ENCODE measurements around the gene CD44.

CD44 gene

GRCh38 chr11:35207471-35208403 is 68.8 kb downstream of the CD44 start:
- TF ChIP-seq CTCF (IDR thresholded peaks at IDR 0.05; ENCODE audit: low read depth, low read length, missing control alignments): no peak
- H3K4me3 ChIP-seq (ENCODE audit: low read depth, low read length): no peak overlapping the region
- no peak for DNase-seq (ENCODE audit: low read depth)

DNA sequence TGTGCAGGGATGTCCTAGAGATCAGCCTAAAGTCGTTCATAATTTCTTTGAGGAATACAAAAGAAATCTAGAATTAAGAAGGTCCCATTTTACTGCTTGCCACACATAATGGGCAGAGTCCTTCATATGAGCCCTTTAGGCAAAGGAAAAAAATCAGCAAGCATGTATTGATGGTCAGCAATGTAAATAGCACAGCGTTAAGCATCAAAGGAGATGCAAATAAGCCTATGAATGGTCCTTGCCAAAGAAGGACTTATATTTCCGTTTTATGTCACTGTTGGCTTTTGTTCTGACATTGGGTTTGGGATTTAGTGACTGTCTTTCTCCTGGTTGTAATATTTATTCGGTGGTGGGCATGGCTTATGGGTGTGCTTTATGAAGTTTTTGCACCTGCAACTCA is 69.8 kb downstream of the CD44 start:
- no peak for DNase-seq (ENCODE audit: low read depth)
- H3K4me3 ChIP-seq (ENCODE audit: low read depth, low read length): no peak overlapping the region
- TF ChIP-seq CTCF (IDR thresholded peaks at IDR 0.05; ENCODE audit: low read depth, low read length, missing control alignments): no peak

DNA sequence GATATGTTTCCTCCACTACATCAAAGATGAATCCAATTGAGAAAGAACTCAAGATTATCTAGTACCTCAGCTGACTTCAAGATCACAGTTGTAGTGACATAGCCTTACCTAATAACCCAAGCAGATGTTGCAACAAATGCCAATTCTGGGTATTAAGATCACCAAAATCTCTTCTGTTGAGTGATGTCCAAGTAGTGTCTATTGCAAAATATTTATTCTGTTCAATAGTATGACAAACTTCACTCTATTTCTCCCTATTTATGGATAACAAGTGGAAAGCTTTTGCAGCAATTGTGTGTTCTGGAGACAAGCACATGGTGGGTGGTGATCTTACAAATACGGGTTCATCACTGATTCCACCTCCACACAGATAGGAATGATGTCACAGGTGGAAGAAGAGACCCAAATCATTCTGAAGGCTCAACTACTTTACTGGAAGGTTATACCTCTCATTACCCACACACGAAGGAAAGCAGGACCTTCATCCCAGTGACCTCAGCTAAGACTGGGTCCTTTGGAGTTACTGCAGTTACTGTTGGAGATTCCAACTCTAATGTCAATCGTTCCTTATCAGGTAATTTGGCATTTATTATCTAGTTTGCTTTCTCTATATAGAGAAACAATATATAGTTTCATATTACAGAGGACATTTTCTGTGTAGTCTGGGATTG is 72.0 kb downstream of the CD44 start:
- DNase-seq (ENCODE audit: low read depth): no peak
- TF ChIP-seq CTCF (IDR thresholded peaks at IDR 0.05; ENCODE audit: low read depth, low read length, missing control alignments): no peak

GRCh38 chr11:35211952-35212351 is 73.0 kb downstream of the CD44 start:
- TF ChIP-seq CTCF (IDR thresholded peaks at IDR 0.05; ENCODE audit: low read depth, low read length, missing control alignments): no peak
- no peak overlapping the region for H3K4me3 ChIP-seq (ENCODE audit: low read depth, low read length)
- no peak for DNase-seq (ENCODE audit: low read depth)

More for the DNA sequence above, 72.0 kb downstream of the CD44 start:
- no peak overlapping the region for H3K4me3 ChIP-seq (ENCODE audit: low read depth, low read length)

GRCh38 chr11:35214226-35214770 is 75.3 kb downstream of the CD44 start:
- no peak for TF ChIP-seq CTCF (IDR thresholded peaks at IDR 0.05; ENCODE audit: low read depth, low read length, missing control alignments)
- DNase-seq (ENCODE audit: low read depth): no peak
- H3K4me3 ChIP-seq (ENCODE audit: low read depth, low read length): no peak overlapping the region

- no peak for DNase-seq (ENCODE audit: low read depth)
- no peak for TF ChIP-seq CTCF (IDR thresholded peaks at IDR 0.05; ENCODE audit: low read depth, low read length, missing control alignments)
- H3K4me3 ChIP-seq (ENCODE audit: low read depth, low read length): no peak overlapping the region
Measured at GRCh38 chr11:35214792-35215193, 75.8 kb downstream of the CD44 start.
